GM18873 (cell line): ENCODE measurements around the gene GYG1.

ENCODE experiments used
- ATAC-seq: cut with Tn5 transposase; IDR thresholded peaks from one replicate; pipeline ENCODE4 v1.9.1; 2021; ENCODE audit warnings: mild to moderate bottlenecking, moderate library complexity, moderate number of reproducible peaks; ENCODE audit not compliant: unreplicated experiment, low FRiP score

Gene GYG1

GRCh38 chr3:148991219-148992026 lies at the start of gene GYG1:
TSS of gene GYG1 (plus strand) at chr3:148991540. CDS start at chr3:148991641, 101 bp downstream.
- ATAC-seq: peak; percentile 68

GRCh38 chr3:148943506-148944205 lies 47.7 kb upstream of the GYG1 start:
- ATAC-seq: peak; percentile 96

GRCh38 chr3:148945116-148945515 lies 46.2 kb upstream of the GYG1 start:
- no peak for ATAC-seq

- no peak for ATAC-seq
Observed at GRCh38 chr3:148948913-148949657, 42.3 kb upstream of the GYG1 start.

GRCh38 chr3:148950806-148951205 lies 40.5 kb upstream of the GYG1 start:
- ATAC-seq: no peak

GRCh38 chr3:148951599-148952361 lies 39.6 kb upstream of the GYG1 start:
- ATAC-seq: no peak

GRCh38 chr3:148953094-148953493 lies 38.2 kb upstream of the GYG1 start:
- ATAC-seq: no peak

- ATAC-seq: no peak
Observed at GRCh38 chr3:148954981-148955380, 36.4 kb upstream of the GYG1 start.

GRCh38 chr3:148955544-148956346 lies 35.6 kb upstream of the GYG1 start:
- no peak for ATAC-seq

GRCh38 chr3:148957586-148957985 lies 33.8 kb upstream of the GYG1 start:
- peak; percentile 45 for ATAC-seq

GRCh38 chr3:148958696-148959095 lies 32.6 kb upstream of the GYG1 start:
- ATAC-seq: no peak

- no peak for ATAC-seq
Observed at GRCh38 chr3:148962513-148962912, 28.8 kb upstream of the GYG1 start.

GRCh38 chr3:148964809-148965208 lies 26.5 kb upstream of the GYG1 start:
- ATAC-seq: no peak

- no peak for ATAC-seq
Observed at GRCh38 chr3:148968321-148968720, 23.0 kb upstream of the GYG1 start.

- no peak for ATAC-seq
Observed at GRCh38 chr3:148970271-148970670, 21.1 kb upstream of the GYG1 start.

GRCh38 chr3:148971401-148972163 lies 19.8 kb upstream of the GYG1 start:
- ATAC-seq: no peak

GRCh38 chr3:148974726-148975125 lies 16.6 kb upstream of the GYG1 start:
- ATAC-seq: no peak

GRCh38 chr3:148975248-148975647 lies 16.1 kb upstream of the GYG1 start:
- ATAC-seq: no peak

GRCh38 chr3:148975696-148976095 lies 15.6 kb upstream of the GYG1 start:
- no peak for ATAC-seq
